HepG2 (cell line): Measurements from ENCODE around the gene PCBD2. TPM values are rescaled to one million over a fixed set of nuclear protein-coding genes. Genes with fewer than 3 reads are reported as not detected.
A peak's percentile ranks its signal among the peaks of the same experiment; 100 is the strongest.

Experiments used
- ATAC-seq: fragments of 200-7000 bp; cut with Tn5 transposase; 3 replicates; pipeline ENCODE4 v1.9.1; 2020; ENCODE audit warnings: mild to moderate bottlenecking, moderate library complexity
- BruUV-seq: library from RNA; stranded (reverse); fragments of 400-500 nt; replicated peaks from 2 replicates; lab custom pipeline; 2021; lab: Mats Ljungman, UMichigan
- CTCF ChIA-PET: fragments of 300-600 bp; formaldehyde crosslinking; extraction: SDS; loops from one replicate; lab custom pipeline; 2021; ENCODE audit warnings: low total read pairs, inconsistent platforms, low intra/inter-chr PET ratio; lab: Yijun Ruan, JAX
- POLR2A ChIA-PET: fragments of 350-600 bp; sonication (Branson Sonifier 250); formaldehyde crosslinking; loops from one replicate; lab custom pipeline; 2020; ENCODE audit warnings: antibody characterized with exemption, inconsistent platforms; lab: Yijun Ruan, JAX
- DNase-seq: peaks from one replicate; pipeline ENCODE4 v3.0.0-alpha.2; 2015; ENCODE audit warnings: low spot score
- FAIRE-seq: peaks from 3 replicates; lab custom pipeline; 2011; peaks lifted over from hg19 to GRCh38; lab: Jason Lieb, UNC
- H2AFZ ChIP-seq: one replicate; pipeline ENCODE4 v1.6.1; 2011; ENCODE audit warnings: low read length, inconsistent platforms
- H3K27ac ChIP-seq: fragments of 300-600 bp; 3 replicates; pipeline ENCODE4 v1.8.0; 2011; ENCODE audit warnings: mixed run types, mild to moderate bottlenecking, mixed read lengths, low read length, inconsistent platforms; ENCODE audit not compliant: insufficient read depth; ENCODE audit errors: extremely low read length
- H3K27me3 ChIP-seq, 2 experiments: fragments of 200-600 bp in 1 of 2; 2 replicates in 1 of 2; 3 replicates in 1 of 2; pipeline versions ENCODE4 v1.6.0 to v1.8.0; 2011; ENCODE audit warnings: low read length in 2 of 2, mild to moderate bottlenecking in 2 of 2, moderate library complexity in 2 of 2, inconsistent platforms in 1 of 2; ENCODE audit not compliant: insufficient read depth in 2 of 2, control insufficient read depth in 1 of 2
- H3K36me3 ChIP-seq, 2 experiments: fragments of 200-600 bp in 1 of 2; replicated peaks in 1 of 2; 2 replicates in 1 of 2; 3 replicates in 1 of 2; pipeline versions ENCODE4 v1.5.1 to v1.8.0; 2011; ENCODE audit warnings: low read length in 2 of 2, inconsistent platforms in 1 of 2; ENCODE audit not compliant: insufficient read depth in 2 of 2, control insufficient read depth in 1 of 2
- H3K4me1 ChIP-seq: 2 replicates; pipeline ENCODE4 v1.5.1; 2012; ENCODE audit warnings: low read length, inconsistent platforms; ENCODE audit not compliant: insufficient read depth
- H3K4me2 ChIP-seq: 2 replicates; pipeline ENCODE4 v1.6.0; 2011; ENCODE audit warnings: low read depth, low read length, inconsistent platforms
- H3K4me3 ChIP-seq, 3 experiments: fragments of 200-600 bp in 1 of 3; sonication (generic), shearing (Covaris generic) in 1 of 3; replicated peaks in 1 of 3; 2 replicates each; pipeline ENCODE4 v1.5.1; 2011 to 2016; ENCODE audit warnings: low read length in 3 of 3, inconsistent platforms in 2 of 3, low read depth in 2 of 3, mild to moderate bottlenecking in 2 of 3, control low read depth in 1 of 3, mixed read lengths in 1 of 3; ENCODE audit not compliant: insufficient read depth in 1 of 3
- H3K79me2 ChIP-seq: one replicate; pipeline ENCODE4 v1.6.1; 2011; ENCODE audit warnings: low read length, inconsistent platforms; ENCODE audit not compliant: insufficient read depth
- H3K9ac ChIP-seq: 2 replicates; pipeline ENCODE4 v1.6.0; 2011; ENCODE audit warnings: mild to moderate bottlenecking, low read depth, low read length, inconsistent platforms; ENCODE audit not compliant: insufficient read depth
- H3K9me3 ChIP-seq: 2 replicates; pipeline ENCODE4 v1.5.1; 2012; ENCODE audit warnings: mild to moderate bottlenecking, low read length
- H4K20me1 ChIP-seq: 2 replicates; pipeline ENCODE4 v1.6.0; 2011; ENCODE audit warnings: inconsistent platforms, mild to moderate bottlenecking, low read length, moderate library complexity; ENCODE audit not compliant: insufficient read depth
- ELF1 ChIP-seq: sonication (generic); formaldehyde crosslinking; IDR thresholded peaks from 2 replicates; pipeline ENCODE4 v1.4.0; 2020; ENCODE audit warnings: missing genetic modification reagents
- ELF3 ChIP-seq: IDR thresholded peaks from 2 replicates; pipeline ENCODE4 v1.6.1; 2016; ENCODE audit warnings: missing genetic modification reagents, missing compliant biosample characterization
- ELF4 ChIP-seq: sonication (generic); formaldehyde crosslinking; IDR thresholded peaks from 2 replicates; pipeline ENCODE4 v1.5.0; 2020; ENCODE audit warnings: missing genetic modification reagents, mild to moderate bottlenecking, moderate library complexity, borderline replicate concordance
- ERF ChIP-seq: IDR thresholded peaks from 2 replicates; pipeline ENCODE4 v1.6.1; 2018; ENCODE audit warnings: missing biosample characterization, missing genetic modification reagents
- FOXK1 ChIP-seq: sonication (generic); formaldehyde crosslinking; IDR thresholded peaks from 2 replicates; pipeline ENCODE4 v1.4.0; 2020; ENCODE audit warnings: low read depth, missing genetic modification reagents, borderline replicate concordance
- FOXO1 ChIP-seq: sonication (generic); formaldehyde crosslinking; IDR thresholded peaks from 2 replicates; pipeline ENCODE4 v1.4.0; 2020; ENCODE audit warnings: missing genetic modification reagents
- ISL2 ChIP-seq: sonication (generic); formaldehyde crosslinking; IDR thresholded peaks from 2 replicates; pipeline ENCODE4 v1.5.0; 2020; ENCODE audit warnings: missing genetic modification reagents
- RAD21 ChIP-seq: fragments of 450-650 bp; formaldehyde crosslinking; IDR thresholded peaks from 2 replicates; pipeline ENCODE4 v1.5.0; 2020; ENCODE audit warnings: mild to moderate bottlenecking
- SOX5 ChIP-seq: IDR thresholded peaks from 2 replicates; pipeline ENCODE4 v1.6.1; 2016; ENCODE audit warnings: borderline replicate concordance
- TEAD3 ChIP-seq: optimal IDR thresholded peaks from 2 replicates; pipeline ENCODE3; 2016; ENCODE audit warnings: borderline replicate concordance
- ZGPAT ChIP-seq: IDR thresholded peaks from 2 replicates; pipeline ENCODE4 v1.6.1; 2016; ENCODE audit warnings: mild to moderate bottlenecking
- ZNF552 ChIP-seq: sonication (generic); formaldehyde crosslinking; IDR thresholded peaks from 2 replicates; pipeline ENCODE4 v1.9.0; 2022; ENCODE audit warnings: missing genetic modification reagents, mild to moderate bottlenecking, borderline replicate concordance
- ZNF615 ChIP-seq: sonication (generic); formaldehyde crosslinking; IDR thresholded peaks from 2 replicates; pipeline ENCODE4 v1.5.0; 2020; ENCODE audit warnings: mild to moderate bottlenecking, missing genetic modification reagents, borderline replicate concordance
- ZNF891 ChIP-seq: sonication (generic); formaldehyde crosslinking; IDR thresholded peaks from 2 replicates; pipeline ENCODE4 v1.5.0; 2020; ENCODE audit warnings: mild to moderate bottlenecking, missing genetic modification reagents
- WGBS: methylation state at CpG from one replicate; pipeline ENCODE4 v1.1.6; 2017; ENCODE audit warnings: low lambda C conversion rate; 5-methylcytosine and 5-hydroxymethylcytosine counted together
- in situ Hi-C: cut with HindIII; loops from 2 replicates; pipeline ENCODE4 v1.10.0; 2017; ENCODE audit warnings: low pct_unique_long_range_greater_than_20kb; ENCODE audit not compliant: extremely low pct_ligation_motif_present
- intact Hi-C: fragments of 100-400 bp; cut with micrococcal nuclease; formaldehyde crosslinking; loops from one replicate; pipeline ENCODE4 v1.10.0; 2022; ENCODE audit not compliant: unreplicated experiment
- polyA plus RNA-seq, 8 experiments: library from polyadenylated mRNA; depleted of rRNA in 3 of 8; stranded (reverse) in 7 of 8; unstranded in 1 of 8; fragments of >200 nt; fragmentation: Illumina TruSeq in 4 of 8; extraction: Trizol in 4 of 8; gene quantifications; 2 replicates each; pipeline versions ENCODE4 v1.2.1 to v1.2.3, GENCODE V29; 2011 to 2016; ENCODE audit warnings: low read depth in 4 of 8, missing spikeins in 1 of 8, mixed read lengths in 1 of 8; ENCODE audit not compliant: insufficient read depth in 1 of 8
- total RNA-seq, 5 experiments: library from RNA; depleted of rRNA; stranded (reverse); fragments of >200 nt; fragmentation: Illumina TruSeq; extraction: Trizol; gene quantifications; 2 replicates each; pipeline ENCODE4 v1.2.3, GENCODE V29; 2016; ENCODE audit warnings: low read depth in 1 of 5
- TF ChIP-seq, protein P1 (sequence below): fragments of 450-650 bp; IDR thresholded peaks from 2 replicates; pipeline ENCODE4 v1.6.1; 2016
- TF ChIP-seq, protein P2 (sequence below): sonication (generic); formaldehyde crosslinking; IDR thresholded peaks from 2 replicates; pipeline ENCODE4 v1.5.1; 2020; ENCODE audit warnings: mild to moderate bottlenecking, missing genetic modification reagents, borderline replicate concordance

The PCBD2 gene
- total and polyA plus RNA-seq, 2 of the 13 experiments (the other 11 are each of a cell fraction or from before 2014, with no cell fraction given): 5.5 to 12.0 TPM

DNA sequence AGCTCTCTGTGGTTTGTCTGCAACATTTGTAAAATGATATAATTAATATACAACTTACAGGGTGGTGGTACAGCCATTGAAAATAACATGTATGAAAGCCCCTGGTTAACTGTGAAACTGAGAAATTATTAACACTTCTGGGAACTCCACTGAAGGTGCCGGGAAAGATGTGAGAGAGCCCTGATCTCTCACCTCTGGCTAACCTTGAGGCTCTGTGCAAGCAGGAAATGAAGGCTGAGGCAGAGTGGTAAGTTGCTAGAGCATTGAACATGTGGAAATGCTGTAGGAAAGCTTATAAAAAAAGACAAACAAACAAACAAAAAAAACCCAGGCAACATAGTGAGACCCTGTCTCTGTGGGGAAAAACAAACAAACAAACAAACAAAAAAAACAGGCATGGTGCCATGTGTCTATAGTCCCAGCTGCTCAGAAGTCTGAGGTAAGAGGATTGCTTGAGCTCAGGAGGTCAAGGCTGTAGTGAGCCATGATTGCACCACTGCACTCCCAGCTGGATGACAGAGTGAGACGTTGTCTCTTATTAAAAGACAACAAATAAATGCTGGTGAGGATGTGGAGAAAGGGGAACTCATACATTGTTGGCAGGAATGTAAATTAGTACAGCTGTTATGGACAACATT lies 70.3 kb downstream of the PCBD2 start:
- H3K4me1 ChIP-seq: peaks cover 15% of the 10 kb centered on the region
- intact Hi-C loops (no loop called here), in situ Hi-C loops (no loop called here)
- peak overlapping the region; percentile 45 for H3K27ac ChIP-seq
- H4K20me1 ChIP-seq: no peaks in the 10 kb centered on the region
- H3K4me2 ChIP-seq: 0 out of 2 replicates have a peak overlapping the region, but pooled peaks have one; percentile 0
- BruUV-seq: no TSS peak
- peak; percentile 71 for DNase-seq
- POLR2A ChIA-PET: interaction anchor here (1.0 to 1.9 kb wide), 2 partner anchors 10 to 59 kb away, joined by 3 to 22 read pairs; no protein-coding TSS in a partner anchor
- no peaks in the 10 kb centered on the region for H3K27me3 ChIP-seq
- peaks cover 13% of the 10 kb centered on the region; the same call in 1 of the 2 replicates for H3K9me3 ChIP-seq
- H3K4me3 ChIP-seq: no peak overlapping the region
- no peaks in the 10 kb centered on the region; a peak in 1 of 5 replicates for H3K36me3 ChIP-seq
- H2AFZ ChIP-seq: no peak overlapping the region
- CTCF ChIA-PET: no interaction called here
- no peak overlapping the region for H3K9ac ChIP-seq
- ATAC-seq: peak; percentile 85
- 6% methylated on average over 2 of the region's 2 CpGs for WGBS
- FAIRE-seq: peak; percentile 87
- H3K79me2 ChIP-seq: no peaks in the 10 kb centered on the region
- TF ChIP-seq ISL2 (0 out of 2 replicates have a peak, but pooled peaks have one; percentile 18), FOXO1 (CRISPR knock-in tag) (peak; percentile 59; the same call in 1 of the 2 replicates), ZNF891 (CRISPR knock-in tag) (no peak), ERF (CRISPR knock-in tag) (no peak), TEAD3 (CRISPR knock-in tag) (peak; percentile 36), ZNF615 (no peak), FOXK1 (CRISPR knock-in tag) (peak; percentile 45; the same call in 1 of the 2 replicates), ELF3 (0 out of 2 replicates have a peak, but pooled peaks have one; percentile 15), SOX5 (CRISPR knock-in tag) (0 out of 2 replicates have a peak, but pooled peaks have one; percentile 10), ELF4 (CRISPR knock-in tag) (no peak), RAD21 (no peak), ELF1 (CRISPR knock-in tag) (0 out of 2 replicates have a peak, but pooled peaks have one; percentile 19), ZNF552 (CRISPR knock-in tag) (no peak), ZGPAT (CRISPR knock-in tag) (peak; percentile 70; the same call in 1 of the 2 replicates)
- TF ChIP-seq, protein P1, sequence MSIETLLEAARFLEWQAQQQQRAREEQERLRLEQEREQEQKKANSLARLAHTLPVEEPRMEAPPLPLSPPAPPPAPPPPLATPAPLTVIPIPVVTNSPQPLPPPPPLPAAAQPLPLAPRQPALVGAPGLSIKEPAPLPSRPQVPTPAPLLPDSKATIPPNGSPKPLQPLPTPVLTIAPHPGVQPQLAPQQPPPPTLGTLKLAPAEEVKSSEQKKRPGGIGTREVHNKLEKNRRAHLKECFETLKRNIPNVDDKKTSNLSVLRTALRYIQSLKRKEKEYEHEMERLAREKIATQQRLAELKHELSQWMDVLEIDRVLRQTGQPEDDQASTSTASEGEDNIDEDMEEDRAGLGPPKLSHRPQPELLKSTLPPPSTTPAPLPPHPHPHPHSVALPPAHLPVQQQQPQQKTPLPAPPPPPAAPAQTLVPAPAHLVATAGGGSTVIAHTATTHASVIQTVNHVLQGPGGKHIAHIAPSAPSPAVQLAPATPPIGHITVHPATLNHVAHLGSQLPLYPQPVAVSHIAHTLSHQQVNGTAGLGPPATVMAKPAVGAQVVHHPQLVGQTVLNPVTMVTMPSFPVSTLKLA: peak; percentile 42
- TF ChIP-seq, protein P2, sequence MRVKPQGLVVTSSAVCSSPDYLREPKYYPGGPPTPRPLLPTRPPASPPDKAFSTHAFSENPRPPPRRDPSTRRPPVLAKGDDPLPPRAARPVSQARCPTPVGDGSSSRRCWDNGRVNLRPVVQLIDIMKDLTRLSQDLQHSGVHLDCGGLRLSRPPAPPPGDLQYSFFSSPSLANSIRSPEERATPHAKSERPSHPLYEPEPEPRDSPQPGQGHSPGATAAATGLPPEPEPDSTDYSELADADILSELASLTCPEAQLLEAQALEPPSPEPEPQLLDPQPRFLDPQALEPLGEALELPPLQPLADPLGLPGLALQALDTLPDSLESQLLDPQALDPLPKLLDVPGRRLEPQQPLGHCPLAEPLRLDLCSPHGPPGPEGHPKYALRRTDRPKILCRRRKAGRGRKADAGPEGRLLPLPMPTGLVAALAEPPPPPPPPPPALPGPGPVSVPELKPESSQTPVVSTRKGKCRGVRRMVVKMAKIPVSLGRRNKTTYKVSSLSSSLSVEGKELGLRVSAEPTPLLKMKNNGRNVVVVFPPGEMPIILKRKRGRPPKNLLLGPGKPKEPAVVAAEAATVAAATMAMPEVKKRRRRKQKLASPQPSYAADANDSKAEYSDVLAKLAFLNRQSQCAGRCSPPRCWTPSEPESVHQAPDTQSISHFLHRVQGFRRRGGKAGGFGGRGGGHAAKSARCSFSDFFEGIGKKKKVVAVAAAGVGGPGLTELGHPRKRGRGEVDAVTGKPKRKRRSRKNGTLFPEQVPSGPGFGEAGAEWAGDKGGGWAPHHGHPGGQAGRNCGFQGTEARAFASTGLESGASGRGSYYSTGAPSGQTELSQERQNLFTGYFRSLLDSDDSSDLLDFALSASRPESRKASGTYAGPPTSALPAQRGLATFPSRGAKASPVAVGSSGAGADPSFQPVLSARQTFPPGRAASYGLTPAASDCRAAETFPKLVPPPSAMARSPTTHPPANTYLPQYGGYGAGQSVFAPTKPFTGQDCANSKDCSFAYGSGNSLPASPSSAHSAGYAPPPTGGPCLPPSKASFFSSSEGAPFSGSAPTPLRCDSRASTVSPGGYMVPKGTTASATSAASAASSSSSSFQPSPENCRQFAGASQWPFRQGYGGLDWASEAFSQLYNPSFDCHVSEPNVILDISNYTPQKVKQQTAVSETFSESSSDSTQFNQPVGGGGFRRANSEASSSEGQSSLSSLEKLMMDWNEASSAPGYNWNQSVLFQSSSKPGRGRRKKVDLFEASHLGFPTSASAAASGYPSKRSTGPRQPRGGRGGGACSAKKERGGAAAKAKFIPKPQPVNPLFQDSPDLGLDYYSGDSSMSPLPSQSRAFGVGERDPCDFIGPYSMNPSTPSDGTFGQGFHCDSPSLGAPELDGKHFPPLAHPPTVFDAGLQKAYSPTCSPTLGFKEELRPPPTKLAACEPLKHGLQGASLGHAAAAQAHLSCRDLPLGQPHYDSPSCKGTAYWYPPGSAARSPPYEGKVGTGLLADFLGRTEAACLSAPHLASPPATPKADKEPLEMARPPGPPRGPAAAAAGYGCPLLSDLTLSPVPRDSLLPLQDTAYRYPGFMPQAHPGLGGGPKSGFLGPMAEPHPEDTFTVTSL (CRISPR knock-in tag): peak; percentile 42; the same call in 1 of the 2 replicates
